ENCODE results near the gene IL25.
"Not testable (repeated sequence)": the region's sequence is repeated elsewhere in the genome, so short reads cannot be mapped to it uniquely, and the experiment has no call there.

The IL25 gene

DNA sequence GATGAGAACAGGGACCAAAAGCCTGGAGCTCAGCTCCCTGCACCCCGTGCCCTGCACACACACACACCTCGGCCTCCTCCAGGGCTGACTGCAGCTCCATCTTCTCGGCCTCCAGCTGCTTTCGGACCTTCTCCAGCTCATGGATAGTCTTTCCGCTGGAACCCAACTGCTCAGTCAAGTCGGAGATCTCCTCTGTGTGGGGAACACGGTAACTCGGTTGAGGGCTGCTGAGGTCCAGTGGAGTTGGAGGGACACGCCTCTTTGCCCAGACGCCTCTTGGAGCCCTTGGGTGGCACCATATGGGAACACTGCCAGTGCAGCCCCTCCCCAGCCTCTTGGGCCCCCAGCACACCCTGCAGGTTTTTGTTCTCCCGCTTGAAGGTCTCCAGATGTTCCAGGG, 44.2 kb downstream of the IL25 start:
- Histone ChIP-seq H3K27ac (no peak overlapping the region), H3K4me3 (no peak overlapping the region)
- TF ChIP-seq, protein P1, sequence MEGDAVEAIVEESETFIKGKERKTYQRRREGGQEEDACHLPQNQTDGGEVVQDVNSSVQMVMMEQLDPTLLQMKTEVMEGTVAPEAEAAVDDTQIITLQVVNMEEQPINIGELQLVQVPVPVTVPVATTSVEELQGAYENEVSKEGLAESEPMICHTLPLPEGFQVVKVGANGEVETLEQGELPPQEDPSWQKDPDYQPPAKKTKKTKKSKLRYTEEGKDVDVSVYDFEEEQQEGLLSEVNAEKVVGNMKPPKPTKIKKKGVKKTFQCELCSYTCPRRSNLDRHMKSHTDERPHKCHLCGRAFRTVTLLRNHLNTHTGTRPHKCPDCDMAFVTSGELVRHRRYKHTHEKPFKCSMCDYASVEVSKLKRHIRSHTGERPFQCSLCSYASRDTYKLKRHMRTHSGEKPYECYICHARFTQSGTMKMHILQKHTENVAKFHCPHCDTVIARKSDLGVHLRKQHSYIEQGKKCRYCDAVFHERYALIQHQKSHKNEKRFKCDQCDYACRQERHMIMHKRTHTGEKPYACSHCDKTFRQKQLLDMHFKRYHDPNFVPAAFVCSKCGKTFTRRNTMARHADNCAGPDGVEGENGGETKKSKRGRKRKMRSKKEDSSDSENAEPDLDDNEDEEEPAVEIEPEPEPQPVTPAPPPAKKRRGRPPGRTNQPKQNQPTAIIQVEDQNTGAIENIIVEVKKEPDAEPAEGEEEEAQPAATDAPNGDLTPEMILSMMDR (IDR thresholded peaks at IDR 0.05): no peak
- no peak for DNase-seq (ENCODE audit: low spot score)

DNA sequence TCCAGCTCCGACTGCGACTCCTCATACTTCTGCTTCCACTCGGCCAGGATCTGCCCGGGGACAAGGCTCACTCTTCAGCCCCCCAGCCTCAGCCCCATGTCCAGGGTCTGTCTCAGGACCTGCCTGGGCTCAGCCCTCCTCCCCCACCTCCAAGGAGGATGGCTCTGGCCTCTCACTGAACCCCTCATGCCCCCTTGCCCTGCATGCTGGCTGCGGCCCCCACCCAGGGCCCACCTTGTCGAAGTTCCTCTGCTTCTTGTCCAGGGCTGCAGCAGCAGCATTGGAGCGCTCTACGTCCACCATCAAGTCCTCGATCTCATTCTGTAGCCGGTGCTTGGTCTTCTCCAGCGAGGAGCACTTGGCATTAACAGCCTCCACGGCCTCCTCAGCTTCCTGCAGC, 44.7 kb downstream of the IL25 start:
- not testable (repeated sequence) for H3K4me3 ChIP-seq; DNase-seq (ENCODE audit: low spot score); H3K27ac ChIP-seq

DNA sequence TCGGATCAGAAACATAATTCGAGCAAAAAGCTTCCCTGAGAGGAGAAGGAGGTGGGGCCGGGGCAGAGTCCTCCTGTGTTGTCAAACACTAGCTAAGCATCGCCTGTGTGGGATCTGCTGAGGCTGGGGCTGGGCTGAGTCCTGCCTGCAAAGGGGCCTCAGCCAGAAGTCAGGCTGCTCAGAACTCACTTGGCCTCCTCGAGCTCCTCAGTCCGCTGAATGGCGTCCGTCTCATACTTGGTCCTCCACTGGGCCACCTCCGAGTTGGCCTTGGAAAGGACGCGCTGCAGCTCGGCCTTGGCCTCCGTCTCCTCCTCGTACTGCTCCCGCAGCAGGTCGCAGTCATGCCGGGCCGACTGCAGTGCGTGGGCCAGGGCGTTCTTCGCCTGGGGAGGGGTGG, 45.4 kb downstream of the IL25 start:
- no peak overlapping the region for H3K4me3 ChIP-seq
- no peak for DNase-seq (ENCODE audit: low spot score)
- H3K27ac ChIP-seq: no peak overlapping the region
- TF ChIP-seq, protein P1 (IDR thresholded peaks at IDR 0.05): no peak

DNA sequence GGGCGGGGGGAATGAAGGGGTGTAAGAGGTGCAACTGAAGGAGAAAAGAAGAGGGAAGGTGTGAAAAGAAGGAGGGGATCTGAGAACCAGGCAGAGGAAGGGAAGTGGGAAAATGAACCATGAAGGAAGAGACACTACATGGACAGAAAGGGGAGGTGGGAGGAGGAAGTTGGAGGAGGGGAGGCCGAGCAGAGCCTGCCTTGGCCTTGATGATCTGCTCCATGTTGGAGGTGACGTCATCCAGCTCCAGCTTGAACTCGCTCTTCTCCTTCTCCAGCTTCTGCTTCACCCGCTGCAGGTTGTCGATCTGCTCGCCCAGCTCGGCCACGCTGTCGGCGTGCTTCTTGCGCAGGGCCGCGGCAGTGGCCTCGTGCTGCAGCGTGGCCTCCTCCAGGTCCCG, 47.0 kb downstream of the IL25 start:
- DNase-seq (ENCODE audit: low spot score); H3K4me3 ChIP-seq; H3K27ac ChIP-seq: not testable (repeated sequence)

DNA sequence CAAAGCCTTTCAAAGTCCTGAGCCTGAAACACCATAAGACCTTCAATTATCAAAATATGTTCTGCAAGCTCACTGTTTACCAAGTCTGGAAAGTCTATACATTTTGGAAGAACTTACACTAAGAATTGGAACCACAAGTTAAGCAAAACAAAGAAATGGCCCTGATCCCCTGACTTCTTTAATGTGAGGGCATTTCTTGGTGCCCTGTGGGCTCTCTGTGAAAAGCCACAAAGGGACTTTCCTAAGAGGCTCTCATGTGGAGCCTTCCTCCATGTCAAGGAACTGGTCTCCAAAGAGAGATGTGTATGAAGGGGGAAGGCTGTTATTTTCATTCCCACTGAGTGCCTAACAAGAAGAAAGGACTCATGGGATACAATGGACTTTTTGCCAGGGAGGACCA, 49.0 kb downstream of the IL25 start:
- DNase-seq (ENCODE audit: low spot score): no peak
- Histone ChIP-seq H3K27ac (no peak overlapping the region), H3K4me3 (no peak overlapping the region)
- TF ChIP-seq, protein P1 (IDR thresholded peaks at IDR 0.05): no peak

DNA sequence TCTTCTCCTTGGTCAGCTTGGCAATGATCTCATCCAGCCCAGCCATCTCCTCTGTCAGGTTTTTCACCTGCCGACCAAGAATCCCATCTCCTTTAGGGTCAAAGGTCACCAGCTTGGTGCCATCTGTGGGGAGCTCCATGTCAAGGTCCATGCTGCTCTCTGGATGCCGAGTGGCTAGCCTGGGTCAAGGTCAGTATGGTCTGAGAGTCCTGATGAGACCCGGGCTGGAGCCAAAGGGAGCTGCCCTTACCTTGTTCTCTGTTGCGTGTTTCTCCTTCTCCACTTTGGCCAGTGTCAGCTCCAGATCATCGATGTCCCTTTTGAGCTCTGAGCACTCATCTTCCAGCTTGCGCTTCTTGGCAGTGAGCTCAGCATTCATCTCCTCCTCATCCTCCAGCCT, 51.0 kb downstream of the IL25 start:
- TF ChIP-seq, protein P1 (IDR thresholded peaks at IDR 0.05): no peak
- Histone ChIP-seq H3K27ac (no peak overlapping the region), H3K4me3 (no peak overlapping the region)
- DNase-seq (ENCODE audit: low spot score): no peak

DNA sequence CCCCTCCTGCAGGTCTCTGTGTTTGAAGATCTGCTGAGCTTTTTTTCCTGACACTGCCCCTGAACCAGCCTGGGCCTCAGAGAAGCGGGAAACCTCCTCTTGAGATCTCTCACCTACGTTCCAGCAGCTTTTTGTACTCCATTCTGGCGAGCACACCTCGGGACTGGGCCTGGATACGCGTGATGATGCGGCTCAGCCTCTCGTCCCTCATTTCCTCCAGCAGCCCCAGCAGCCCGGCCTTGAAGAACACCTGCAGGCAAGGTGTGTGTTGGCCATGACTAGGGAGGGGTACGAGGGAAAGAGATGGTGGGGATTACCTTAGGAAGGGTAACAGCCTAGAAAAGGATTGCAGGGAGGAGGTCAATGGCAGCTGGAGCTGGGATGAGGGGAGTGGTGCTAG, 52.6 kb downstream of the IL25 start:
- no peak for DNase-seq (ENCODE audit: low spot score)
- Histone ChIP-seq H3K4me3 (no peak overlapping the region), H3K27ac (no peak overlapping the region)
- TF ChIP-seq, protein P1 (IDR thresholded peaks at IDR 0.05): no peak

DNA sequence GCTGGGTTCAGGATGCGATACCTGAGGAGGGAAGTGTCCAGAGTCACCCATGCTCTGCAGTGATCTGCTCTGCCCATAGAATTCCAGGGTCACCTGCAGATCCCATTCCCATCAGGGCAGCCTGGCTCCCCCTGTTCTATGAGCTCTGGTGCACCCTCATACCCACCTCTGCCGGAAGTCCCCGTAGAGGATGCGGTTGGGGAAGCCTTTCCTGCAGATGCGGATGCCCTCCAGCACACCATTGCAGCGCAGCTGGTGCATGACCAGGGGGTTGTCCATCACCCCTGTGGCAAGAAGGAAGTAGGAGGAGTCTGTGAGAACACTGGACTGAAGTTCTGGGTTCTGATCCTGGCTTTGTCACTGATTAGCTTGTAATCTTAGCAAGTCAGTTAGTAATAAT, 53.2 kb downstream of the IL25 start:
- not testable (repeated sequence) for H3K4me3 ChIP-seq; DNase-seq (ENCODE audit: low spot score); H3K27ac ChIP-seq
